GM18951 (cell line): ENCODE data around the gene F3.
"Not testable (repeated sequence)": the region's sequence is repeated elsewhere in the genome, so short reads cannot be mapped to it uniquely, and the experiment has no call there.

Experiments
- POLR2A ChIP-seq: IDR thresholded peaks from 4 replicates; pipeline ENCODE4 v1.6.1; 2011; ENCODE audit warnings: mild to moderate bottlenecking; ENCODE audit not compliant: insufficient read length, insufficient read depth; ENCODE audit errors: extremely low read depth
- in situ Hi-C: fragments of 300-500 bp; cut with MboI; formaldehyde crosslinking; loops from one replicate; pipeline ENCODE4 v1.12.0; 2022; ENCODE audit warnings: low sequenced_read_pairs, mixed read lengths, inconsistent platforms; ENCODE audit not compliant: unreplicated experiment

The F3 gene

DNA sequence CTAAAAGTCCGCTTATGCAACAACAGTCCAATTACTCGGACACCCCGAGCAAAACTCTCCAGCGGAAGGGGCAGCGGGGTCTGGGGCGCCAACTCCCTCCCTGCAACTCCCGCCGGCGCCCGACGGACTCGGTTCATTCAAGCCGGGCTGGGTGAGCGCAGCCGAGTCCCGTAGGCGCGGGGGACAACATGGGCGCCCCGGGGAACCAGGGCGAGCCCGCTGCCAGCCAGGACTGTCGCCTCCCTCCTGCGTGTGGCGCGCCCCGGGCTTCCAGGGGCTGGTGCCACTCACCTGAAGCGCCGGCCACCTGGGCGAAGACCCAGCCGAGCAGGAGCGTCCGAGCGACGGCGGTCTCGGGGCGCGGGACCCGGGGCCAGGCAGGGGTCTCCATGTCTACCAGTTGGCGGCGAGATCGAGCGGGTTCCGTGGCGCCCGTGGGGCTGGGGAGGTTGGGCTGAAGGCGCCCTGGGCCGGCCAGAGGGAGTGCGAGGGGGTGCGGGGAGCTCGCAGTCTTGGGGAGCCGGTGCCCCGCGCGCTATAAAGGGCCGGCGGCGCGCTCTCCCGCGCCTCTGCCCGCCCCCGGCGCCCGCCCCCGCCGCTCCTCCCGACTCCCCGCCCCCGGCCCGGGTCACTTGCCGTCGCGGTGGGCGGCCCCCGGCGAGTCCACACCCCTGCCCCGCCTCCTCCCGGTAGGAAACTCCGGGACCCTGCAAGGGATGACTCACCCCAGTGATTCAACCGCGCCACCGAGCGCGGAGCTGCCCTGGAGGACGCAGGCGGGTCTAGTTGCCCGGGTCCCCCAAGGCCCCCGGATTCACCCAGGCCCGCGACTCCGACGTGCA lies at the start of gene F3:
Gene F3, minus strand, starts transcription at position 514 of the 842 bp plus-strand sequence. Its CDS starts 123 bp downstream, at position 391.
- in situ Hi-C loops, result no loop called here
- peak; percentile 43 for TF ChIP-seq POLR2A

GRCh38 chr1:94590203-94591137 lies 48.9 kb upstream of the F3 start:
- TF ChIP-seq POLR2A, result no peak
- in situ Hi-C loops, result no loop called here

DNA sequence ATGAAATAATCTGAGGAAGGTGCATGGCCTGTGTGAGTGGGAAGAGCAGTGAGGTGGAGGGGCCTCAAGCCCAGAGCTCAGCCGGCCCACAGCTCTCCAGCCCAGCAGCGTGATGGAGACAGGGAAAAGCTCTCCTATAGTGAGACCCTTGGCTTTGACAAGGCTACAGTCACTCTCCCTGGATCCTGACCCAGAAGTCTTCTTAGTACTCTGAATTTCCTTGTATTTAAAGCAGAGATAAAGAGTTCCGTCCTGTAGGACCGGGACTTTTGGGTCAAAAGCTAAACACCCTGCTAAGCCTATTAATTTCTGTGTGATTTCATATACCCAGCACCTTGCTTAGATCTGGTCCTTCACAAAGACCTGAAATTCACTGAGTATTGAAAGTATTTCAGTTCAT lies 48.2 kb upstream of the F3 start:
- in situ Hi-C loops, result no loop called here
- TF ChIP-seq POLR2A, result no peak

DNA sequence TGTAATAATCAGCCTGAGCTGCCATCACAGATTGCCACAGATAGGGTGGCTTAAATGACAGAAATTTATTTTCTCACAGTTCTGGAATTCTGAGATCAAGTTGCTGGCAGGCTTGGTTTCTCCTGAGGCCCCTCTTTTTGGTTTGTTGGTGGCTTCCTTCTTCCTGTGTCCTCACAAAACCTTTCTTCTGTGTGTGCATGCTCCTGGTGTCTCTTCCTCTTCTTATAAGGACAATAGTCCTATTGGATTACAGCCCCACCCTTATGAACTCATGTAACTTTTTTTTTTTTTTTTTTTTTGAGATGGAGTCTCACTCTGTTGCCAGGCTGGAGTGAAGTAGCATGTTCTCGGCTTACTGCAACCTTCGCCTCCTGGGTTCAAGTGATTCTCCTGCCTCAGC lies 41.0 kb upstream of the F3 start:
- in situ Hi-C loops, result no loop called here
- TF ChIP-seq POLR2A, result no peak

DNA sequence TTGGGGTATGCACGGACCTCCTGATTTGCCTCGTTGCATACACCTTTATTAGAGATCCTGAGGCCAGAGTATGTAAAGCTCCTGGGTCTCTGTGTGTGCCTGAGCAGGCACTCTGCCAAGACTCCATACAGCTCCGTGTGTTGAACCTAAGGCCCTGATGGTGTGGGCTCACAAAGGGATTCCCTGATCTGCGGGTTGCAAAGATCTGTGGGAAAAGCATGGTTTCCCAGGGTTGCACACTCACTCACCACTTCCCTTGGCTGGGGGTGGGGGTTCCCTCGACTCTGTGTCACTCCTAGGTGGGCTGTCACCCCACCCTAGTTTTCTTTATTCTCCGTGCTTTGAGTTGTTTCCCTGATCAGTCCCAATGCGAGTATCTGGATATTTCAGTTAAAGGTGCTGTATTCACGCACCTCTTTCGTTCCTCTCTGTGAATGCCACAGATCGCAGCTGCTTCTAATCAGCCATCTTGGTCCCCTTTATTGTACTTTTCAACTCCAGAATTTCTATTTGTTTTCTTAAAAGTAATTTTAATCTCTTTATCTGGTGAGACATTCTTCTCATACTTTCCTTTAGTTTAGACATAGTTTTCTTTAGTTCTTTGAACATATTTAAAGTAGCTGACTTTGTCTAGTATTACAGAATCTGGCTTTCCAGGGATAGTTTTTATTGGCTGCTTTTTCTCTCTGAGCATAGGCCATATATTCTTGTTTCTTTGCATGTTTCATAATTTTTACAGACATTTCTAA lies 39.0 kb upstream of the F3 start:
- no peak for TF ChIP-seq POLR2A
- in situ Hi-C loops, result no loop called here

DNA sequence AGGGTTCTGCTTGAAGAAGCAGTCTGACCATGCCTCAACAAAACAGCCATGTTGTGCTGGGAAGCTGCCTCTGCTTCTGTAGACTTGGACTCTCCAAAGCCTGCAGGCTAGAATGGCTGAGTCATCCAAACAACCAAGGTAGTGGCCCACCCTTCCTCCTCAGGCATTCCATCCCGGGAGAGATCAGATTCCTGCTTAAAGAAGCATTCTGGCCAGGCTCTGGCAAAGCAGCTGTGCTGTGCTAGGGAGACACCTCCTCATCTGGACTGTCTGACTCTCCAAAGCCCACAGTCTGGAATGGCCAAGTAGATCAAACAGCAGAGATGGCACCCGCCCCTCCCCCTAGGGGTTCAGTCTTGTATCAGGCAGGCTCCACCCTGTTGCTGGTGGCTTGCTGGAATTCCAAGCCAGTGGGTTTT lies 38.3 kb upstream of the F3 start:
- in situ Hi-C loops, result loop anchor here (10.0 kb wide), 1 partner anchor 105 kb away; no protein-coding TSS in a partner anchor
- TF ChIP-seq POLR2A, result no peak

DNA sequence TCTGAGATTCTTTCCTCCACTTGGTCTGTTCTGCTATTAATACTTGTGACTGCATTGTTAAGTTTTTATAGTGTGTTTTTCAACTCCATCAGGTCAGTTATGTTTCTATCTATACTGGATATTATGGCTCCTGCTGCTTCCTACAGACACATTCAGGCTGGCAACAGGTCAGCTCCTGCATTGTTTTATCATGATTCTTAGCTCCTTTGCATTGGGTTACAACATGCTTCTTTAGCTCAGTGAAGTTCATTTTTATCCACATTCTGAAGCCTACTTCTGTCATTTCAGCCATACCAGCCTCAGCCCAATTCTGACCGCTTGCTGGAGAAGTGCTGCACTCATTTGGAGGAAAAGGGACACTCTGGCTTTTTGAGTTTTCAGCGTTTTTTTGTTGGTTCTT lies 37.3 kb upstream of the F3 start:
- TF ChIP-seq POLR2A, result no peak
- in situ Hi-C loops, result loop anchor here (10.0 kb wide), 1 partner anchor 106 kb away; no protein-coding TSS in a partner anchor

- in situ Hi-C loops, result loop anchor here (10.0 kb wide), 1 partner anchor 111 kb away; no protein-coding TSS in a partner anchor
Measured at GRCh38 chr1:94573917-94574316, 32.4 kb upstream of the F3 start.

GRCh38 chr1:94572780-94573179 lies 31.2 kb upstream of the F3 start:
- in situ Hi-C loops, result loop anchor here (10.0 kb wide), 1 partner anchor 112 kb away; no protein-coding TSS in a partner anchor
- TF ChIP-seq POLR2A, result no peak

DNA sequence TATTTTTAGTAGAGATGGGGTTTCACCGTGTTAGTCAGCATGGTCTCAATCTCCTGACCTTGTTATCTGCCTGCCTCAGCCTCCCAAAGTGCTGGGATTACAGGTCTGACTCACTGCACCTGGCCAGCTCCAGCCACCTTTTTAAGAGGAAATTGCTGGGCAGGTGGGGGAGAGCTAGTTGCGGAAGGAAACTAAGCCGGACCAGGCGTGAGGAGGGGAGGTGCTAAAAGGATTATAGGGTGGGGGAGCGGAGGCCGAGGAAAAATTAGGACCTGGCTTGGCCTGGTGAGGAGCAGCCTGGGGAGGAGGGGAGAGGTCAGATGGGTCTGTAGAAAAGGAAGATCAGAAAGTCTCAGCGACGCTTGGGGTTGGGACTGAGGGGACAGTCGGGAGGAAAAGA lies 29.4 kb upstream of the F3 start:
- in situ Hi-C loops, result loop anchor here (10.0 kb wide), 1 partner anchor 114 kb away; no protein-coding TSS in a partner anchor

DNA sequence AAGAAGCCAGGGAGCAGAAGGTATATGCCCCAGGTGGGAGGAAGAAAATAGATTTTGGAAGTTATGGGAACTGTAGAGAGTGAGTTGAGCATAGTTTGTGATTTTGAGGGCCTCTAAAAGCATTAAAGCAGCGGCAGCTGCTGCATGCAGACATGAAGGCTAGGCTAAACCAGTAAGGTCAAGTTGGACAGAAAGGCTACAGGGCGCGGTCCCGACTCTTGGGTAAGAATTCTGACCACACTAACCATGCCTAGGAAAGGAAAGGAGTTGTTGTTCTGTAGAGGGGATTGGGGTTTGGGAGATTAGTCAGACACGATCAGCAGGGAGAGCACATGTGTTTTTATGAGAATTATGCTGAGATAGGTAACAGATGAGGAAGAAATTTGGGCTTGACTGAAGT lies 27.2 kb upstream of the F3 start:
- in situ Hi-C loops, result not testable (repeated sequence)

DNA sequence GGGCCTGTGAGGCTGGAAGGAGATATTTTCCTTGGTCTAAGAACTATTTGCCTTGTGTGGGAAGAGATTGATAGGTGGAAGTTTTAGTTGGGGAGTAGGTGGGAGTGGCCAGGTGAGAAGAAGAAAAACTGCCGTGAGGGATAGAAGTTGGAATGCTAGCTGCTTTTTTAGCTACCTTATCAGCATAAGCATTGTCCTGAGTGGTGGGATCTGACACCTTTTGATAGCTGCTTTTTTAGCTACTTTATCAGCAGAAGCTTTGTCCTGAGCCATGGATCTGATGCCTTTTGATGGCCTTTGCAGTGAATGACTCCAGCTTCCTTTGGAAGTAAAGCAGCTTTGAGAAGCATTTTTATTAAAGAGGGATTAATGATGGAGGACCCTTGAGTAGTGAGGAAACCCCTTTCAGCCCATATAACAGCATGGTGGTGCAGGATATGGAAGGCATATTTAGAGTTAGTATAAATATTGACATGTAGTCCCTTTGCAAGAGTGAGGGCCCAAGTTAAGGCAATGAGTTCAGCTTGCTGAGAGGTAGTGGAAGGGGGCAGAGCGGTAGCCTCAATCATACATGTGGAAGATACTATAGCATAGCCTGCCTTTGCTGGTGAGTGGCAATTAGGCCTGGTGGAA lies 26.5 kb upstream of the F3 start:
- in situ Hi-C loops, result not testable (repeated sequence)

DNA sequence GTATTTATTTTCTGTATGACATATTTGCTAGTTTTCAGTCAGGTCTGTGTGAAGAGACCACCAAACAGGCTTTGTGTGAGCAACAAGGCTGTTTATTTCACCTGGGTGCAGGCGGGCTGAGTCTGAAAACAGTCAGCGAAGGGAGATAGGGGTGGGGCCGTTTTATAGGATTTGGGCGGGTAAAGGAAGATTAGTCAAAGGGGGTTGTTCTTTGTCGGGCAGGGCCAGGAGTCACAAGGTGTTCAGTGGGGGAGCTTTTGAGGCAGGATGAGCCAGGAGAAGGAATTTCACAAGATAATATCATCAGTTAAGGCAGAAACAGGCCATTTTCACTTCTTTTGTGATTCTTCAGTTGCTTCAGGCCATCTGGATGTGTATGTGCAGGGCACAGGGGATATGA lies 24.9 kb upstream of the F3 start:
- in situ Hi-C loops, result not testable (repeated sequence)
